ENCODE data around the gene SLC25A42. TPM values are rescaled to one million over a fixed set of nuclear protein-coding genes. Genes with fewer than 3 reads are reported as not detected.

SLC25A42 gene
- total and polyA plus RNA-seq, 2 of the 13 experiments (the other 11 are each of a cell fraction or from before 2014, with no cell fraction given) = 12.8 to 18.3 TPM

DNA sequence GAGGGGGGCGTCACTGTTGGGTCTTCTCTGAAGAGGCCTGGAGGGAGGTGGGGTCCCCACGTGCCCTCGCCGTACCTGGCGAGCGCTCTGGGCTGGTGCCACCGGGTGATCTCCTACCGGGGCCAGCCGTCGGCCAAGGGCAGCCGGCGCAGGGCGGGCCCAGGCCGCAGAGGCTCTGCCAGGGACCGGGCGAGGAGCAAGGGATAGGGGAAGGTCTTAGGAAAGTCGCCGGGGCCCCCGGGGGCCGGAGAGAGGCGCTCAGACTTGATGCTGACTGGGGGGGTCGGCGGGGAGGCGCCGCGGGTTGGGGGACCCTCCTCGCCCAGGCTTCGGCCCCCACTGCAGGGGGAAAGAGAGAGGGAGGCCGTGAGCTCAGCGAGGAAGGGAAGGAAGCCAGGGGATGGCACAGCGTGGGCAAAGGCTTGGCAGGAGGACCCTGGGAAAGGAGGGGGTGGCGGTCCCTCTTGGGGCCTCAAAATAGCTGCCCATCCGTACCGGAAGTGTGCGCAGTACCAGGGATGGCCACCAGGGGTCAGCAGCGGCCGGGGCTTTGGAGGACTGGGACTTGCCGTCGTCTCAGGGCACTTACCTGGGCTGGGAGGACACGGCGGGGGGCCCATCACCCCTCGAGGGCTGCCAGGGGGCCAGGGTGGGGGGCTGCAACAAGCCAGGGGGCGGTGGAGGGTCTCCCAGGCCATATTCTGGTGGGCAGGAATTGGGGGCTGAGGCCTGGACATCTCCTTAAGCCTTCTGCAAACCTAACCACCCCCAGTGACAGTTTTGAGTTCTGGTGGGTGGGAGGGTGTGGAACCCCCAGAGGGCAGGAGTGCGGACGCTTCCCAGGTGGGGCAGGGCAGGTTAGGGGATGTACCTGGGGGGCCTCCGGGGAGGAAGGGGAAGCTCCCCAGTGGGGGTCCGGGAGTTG, 82.2 kb downstream of the SLC25A42 start (continued):
- TF ChIP-seq THAP9 (CRISPR knock-in tag; IDR thresholded peaks at IDR 0.05; ENCODE audit: borderline replicate concordance) (peak; percentile 52; the same call in 1 of the 2 replicates), MIXL1 (CRISPR knock-in tag; IDR thresholded peaks at IDR 0.05) (no peak), NCOR1 (IDR thresholded peaks at IDR 0.05; ENCODE audit: borderline replicate concordance, low read length) (no peak), ETV5 (CRISPR knock-in tag; IDR thresholded peaks at IDR 0.05; ENCODE audit: borderline replicate concordance) (peak; percentile 98), SMC3 (IDR thresholded peaks at IDR 0.05; ENCODE audit: low read length) (peak; percentile 55; the same call in 1 of the 2 replicates), ARNT2 (CRISPR knock-in tag; IDR thresholded peaks at IDR 0.05; ENCODE audit: low read depth) (peak; percentile 31; the same call in 1 of the 2 replicates), ZNF614 (CRISPR knock-in tag; IDR thresholded peaks at IDR 0.05; ENCODE audit: borderline replicate concordance) (peak; percentile 30; the same call in 1 of the 2 replicates)
- TF ChIP-seq, protein P1, sequence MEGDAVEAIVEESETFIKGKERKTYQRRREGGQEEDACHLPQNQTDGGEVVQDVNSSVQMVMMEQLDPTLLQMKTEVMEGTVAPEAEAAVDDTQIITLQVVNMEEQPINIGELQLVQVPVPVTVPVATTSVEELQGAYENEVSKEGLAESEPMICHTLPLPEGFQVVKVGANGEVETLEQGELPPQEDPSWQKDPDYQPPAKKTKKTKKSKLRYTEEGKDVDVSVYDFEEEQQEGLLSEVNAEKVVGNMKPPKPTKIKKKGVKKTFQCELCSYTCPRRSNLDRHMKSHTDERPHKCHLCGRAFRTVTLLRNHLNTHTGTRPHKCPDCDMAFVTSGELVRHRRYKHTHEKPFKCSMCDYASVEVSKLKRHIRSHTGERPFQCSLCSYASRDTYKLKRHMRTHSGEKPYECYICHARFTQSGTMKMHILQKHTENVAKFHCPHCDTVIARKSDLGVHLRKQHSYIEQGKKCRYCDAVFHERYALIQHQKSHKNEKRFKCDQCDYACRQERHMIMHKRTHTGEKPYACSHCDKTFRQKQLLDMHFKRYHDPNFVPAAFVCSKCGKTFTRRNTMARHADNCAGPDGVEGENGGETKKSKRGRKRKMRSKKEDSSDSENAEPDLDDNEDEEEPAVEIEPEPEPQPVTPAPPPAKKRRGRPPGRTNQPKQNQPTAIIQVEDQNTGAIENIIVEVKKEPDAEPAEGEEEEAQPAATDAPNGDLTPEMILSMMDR (CRISPR knock-in tag; IDR thresholded peaks at IDR 0.05) = peak; percentile 98
- TF ChIP-seq, protein P2, sequence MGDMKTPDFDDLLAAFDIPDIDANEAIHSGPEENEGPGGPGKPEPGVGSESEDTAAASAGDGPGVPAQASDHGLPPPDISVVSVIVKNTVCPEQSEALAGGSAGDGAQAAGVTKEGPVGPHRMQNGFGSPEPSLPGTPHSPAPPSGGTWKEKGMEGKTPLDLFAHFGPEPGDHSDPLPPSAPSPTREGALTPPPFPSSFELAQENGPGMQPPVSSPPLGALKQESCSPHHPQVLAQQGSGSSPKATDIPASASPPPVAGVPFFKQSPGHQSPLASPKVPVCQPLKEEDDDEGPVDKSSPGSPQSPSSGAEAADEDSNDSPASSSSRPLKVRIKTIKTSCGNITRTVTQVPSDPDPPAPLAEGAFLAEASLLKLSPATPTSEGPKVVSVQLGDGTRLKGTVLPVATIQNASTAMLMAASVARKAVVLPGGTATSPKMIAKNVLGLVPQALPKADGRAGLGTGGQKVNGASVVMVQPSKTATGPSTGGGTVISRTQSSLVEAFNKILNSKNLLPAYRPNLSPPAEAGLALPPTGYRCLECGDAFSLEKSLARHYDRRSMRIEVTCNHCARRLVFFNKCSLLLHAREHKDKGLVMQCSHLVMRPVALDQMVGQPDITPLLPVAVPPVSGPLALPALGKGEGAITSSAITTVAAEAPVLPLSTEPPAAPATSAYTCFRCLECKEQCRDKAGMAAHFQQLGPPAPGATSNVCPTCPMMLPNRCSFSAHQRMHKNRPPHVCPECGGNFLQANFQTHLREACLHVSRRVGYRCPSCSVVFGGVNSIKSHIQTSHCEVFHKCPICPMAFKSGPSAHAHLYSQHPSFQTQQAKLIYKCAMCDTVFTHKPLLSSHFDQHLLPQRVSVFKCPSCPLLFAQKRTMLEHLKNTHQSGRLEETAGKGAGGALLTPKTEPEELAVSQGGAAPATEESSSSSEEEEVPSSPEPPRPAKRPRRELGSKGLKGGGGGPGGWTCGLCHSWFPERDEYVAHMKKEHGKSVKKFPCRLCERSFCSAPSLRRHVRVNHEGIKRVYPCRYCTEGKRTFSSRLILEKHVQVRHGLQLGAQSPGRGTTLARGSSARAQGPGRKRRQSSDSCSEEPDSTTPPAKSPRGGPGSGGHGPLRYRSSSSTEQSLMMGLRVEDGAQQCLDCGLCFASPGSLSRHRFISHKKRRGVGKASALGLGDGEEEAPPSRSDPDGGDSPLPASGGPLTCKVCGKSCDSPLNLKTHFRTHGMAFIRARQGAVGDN (CRISPR knock-in tag; IDR thresholded peaks at IDR 0.05) = peak; percentile 46
- TF ChIP-seq, protein P3, sequence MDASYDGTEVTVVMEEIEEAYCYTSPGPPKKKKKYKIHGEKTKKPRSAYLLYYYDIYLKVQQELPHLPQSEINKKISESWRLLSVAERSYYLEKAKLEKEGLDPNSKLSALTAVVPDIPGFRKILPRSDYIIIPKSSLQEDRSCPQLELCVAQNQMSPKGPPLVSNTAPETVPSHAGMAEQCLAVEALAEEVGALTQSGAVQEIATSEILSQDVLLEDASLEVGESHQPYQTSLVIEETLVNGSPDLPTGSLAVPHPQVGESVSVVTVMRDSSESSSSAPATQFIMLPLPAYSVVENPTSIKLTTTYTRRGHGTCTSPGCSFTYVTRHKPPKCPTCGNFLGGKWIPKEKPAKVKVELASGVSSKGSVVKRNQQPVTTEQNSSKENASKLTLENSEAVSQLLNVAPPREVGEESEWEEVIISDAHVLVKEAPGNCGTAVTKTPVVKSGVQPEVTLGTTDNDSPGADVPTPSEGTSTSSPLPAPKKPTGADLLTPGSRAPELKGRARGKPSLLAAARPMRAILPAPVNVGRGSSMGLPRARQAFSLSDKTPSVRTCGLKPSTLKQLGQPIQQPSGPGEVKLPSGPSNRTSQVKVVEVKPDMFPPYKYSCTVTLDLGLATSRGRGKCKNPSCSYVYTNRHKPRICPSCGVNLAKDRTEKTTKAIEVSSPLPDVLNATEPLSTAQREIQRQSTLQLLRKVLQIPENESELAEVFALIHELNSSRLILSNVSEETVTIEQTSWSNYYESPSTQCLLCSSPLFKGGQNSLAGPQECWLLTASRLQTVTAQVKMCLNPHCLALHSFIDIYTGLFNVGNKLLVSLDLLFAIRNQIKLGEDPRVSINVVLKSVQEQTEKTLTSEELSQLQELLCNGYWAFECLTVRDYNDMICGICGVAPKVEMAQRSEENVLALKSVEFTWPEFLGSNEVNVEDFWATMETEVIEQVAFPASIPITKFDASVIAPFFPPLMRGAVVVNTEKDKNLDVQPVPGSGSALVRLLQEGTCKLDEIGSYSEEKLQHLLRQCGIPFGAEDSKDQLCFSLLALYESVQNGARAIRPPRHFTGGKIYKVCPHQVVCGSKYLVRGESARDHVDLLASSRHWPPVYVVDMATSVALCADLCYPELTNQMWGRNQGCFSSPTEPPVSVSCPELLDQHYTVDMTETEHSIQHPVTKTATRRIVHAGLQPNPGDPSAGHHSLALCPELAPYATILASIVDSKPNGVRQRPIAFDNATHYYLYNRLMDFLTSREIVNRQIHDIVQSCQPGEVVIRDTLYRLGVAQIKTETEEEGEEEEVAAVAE (CRISPR knock-in tag; IDR thresholded peaks at IDR 0.05; ENCODE audit: borderline replicate concordance) = no peak

All from HepG2 (cell line).